Body of pancreas (tissue), 4 donors: ENCODE measurements around the gene B4GALT2. TPM values are rescaled to one million over a fixed set of nuclear protein-coding genes. Genes with fewer than 3 reads are reported as not detected.

Source experiments
- ATAC-seq: fragments of 150-250 bp; one replicate; pipeline ENCODE4 v1.9.1; 2016
- DNase-seq, 4 donors: peaks; one replicate each; pipeline ENCODE4 v3.0.0-alpha.2; 2019
- H3K27ac ChIP-seq, 4 donors: fragments of 200-600 bp; sonication (generic); 1 replicate in 3 of 4; 2 replicates in 1 of 4; pipeline versions ENCODE4 v1.5.1 to v1.6.1; 2016 to 2019; ENCODE audit warnings: mild to moderate bottlenecking in 1 of 4, mixed read lengths in 1 of 4, moderate library complexity in 1 of 4
- H3K27me3 ChIP-seq, 2 donors: fragments of 200-600 bp; sonication (generic); one replicate each; pipeline ENCODE4 v1.6.0; 2016; ENCODE audit warnings: mild to moderate bottlenecking in 1 of 2
- H3K36me3 ChIP-seq, 2 donors: fragments of 200-600 bp; sonication (generic); replicated peaks in 1 of 2; 2 replicates each; pipeline ENCODE4 v1.5.1; 2016; ENCODE audit warnings: low read depth in 2 of 2; ENCODE audit not compliant: insufficient read depth in 1 of 2
- H3K4me1 ChIP-seq: fragments of 200-600 bp; sonication (generic); one replicate; pipeline ENCODE4 v1.6.0; 2016
- H3K4me3 ChIP-seq, 2 donors: fragments of 200-600 bp; sonication (generic); 1 replicate in 1 of 2; 2 replicates in 1 of 2; pipeline ENCODE4 v1.5.1; 2016 to 2019
- H3K9me3 ChIP-seq, 3 donors: fragments of 200-600 bp; sonication (generic); 1 replicate in 2 of 3; 2 replicates in 1 of 3; pipeline ENCODE4 v1.5.1; 2016
- CTCF ChIP-seq, 7 experiments: fragments of 450-650 bp in 4 of 7; fragments of 200-600 bp in 3 of 7; sonication (generic) in 3 of 7; IDR thresholded peaks; one replicate each; pipeline ENCODE4 v1.5.1; 2016 to 2019; ENCODE audit warnings: antibody characterized with exemption in 7 of 7
- POLR2A ChIP-seq, 3 donors: fragments of 450-650 bp; IDR thresholded peaks; one replicate each; pipeline ENCODE4 v1.6.1; 2016; ENCODE audit warnings: antibody characterized with exemption in 3 of 3, mild to moderate bottlenecking in 2 of 3
- WGBS, 2 donors: methylation state at CpG; one replicate each; pipeline ENCODE4 v1.1.5; 2017; 5-methylcytosine and 5-hydroxymethylcytosine counted together
- intact Hi-C: fragments of 100-400 bp; cut with DNase I; formaldehyde crosslinking; loops from one replicate; pipeline ENCODE4 v1.15.1; 2023
- total RNA-seq, 2 donors: library from RNA; depleted of rRNA; stranded (reverse); fragments of >200 nt; gene quantifications; one replicate each; pipeline ENCODE4 v1.1.0, GENCODE V29; 2016

The B4GALT2 gene
- total RNA-seq, 2 donors from 2014 or later: 18.2 to 29.3 TPM

- DNase-seq (no peak), ATAC-seq (no peak)
- 90 to 91% methylated on average over 4 to 6 of the region's 8 CpGs for WGBS, 2 donors
- intact Hi-C loops: no loop called here
- no peaks in the 10 kb centered on the region for H3K9me3 ChIP-seq
- H3K36me3 ChIP-seq: no peaks in the 10 kb centered on the region
- TF ChIP-seq POLR2A (IDR thresholded peaks at IDR 0.05): no peak
- no peak for TF ChIP-seq CTCF (IDR thresholded peaks at IDR 0.05)
- H3K4me1 ChIP-seq: no peaks in the 10 kb centered on the region
- H3K4me3 ChIP-seq: no peak overlapping the region
- H3K27me3 ChIP-seq: no peaks in the 10 kb centered on the region
- H3K27ac ChIP-seq: no peak overlapping the region
These were observed 20.4 kb downstream of the B4GALT2 start for GRCh38 chr1:43999455-43999854.

GRCh38 chr1:44000122-44000665 is 21.2 kb downstream of the B4GALT2 start:
- TF ChIP-seq CTCF (IDR thresholded peaks at IDR 0.05) (no peak), POLR2A (IDR thresholded peaks at IDR 0.05) (no peak)
- Histone ChIP-seq H3K4me3 (no peak overlapping the region), H3K36me3 (no peaks in the 10 kb centered on the region), H3K27me3 (no peaks in the 10 kb centered on the region), H3K27ac (peak overlapping the region in 1 of 4 donors; percentile 6), H3K4me1 (no peaks in the 10 kb centered on the region), H3K9me3 (no peaks in the 10 kb centered on the region)
- ATAC-seq (peak; percentile 18), DNase-seq (no peak)
- intact Hi-C loops: loop anchor here (5.0 kb wide), 1 partner anchor 42 kb away; no protein-coding TSS in a partner anchor
- WGBS, 2 donors: 78 to 100% methylated on average over 1 to 8 of the region's 8 CpGs

- intact Hi-C loops: loop anchor here (5.0 kb wide), 1 partner anchor 40 kb away; no protein-coding TSS in a partner anchor
- ATAC-seq: no peak
These were observed 23.2 kb downstream of the B4GALT2 start for GRCh38 chr1:44002165-44002564.

GRCh38 chr1:44002606-44003157 is 23.7 kb downstream of the B4GALT2 start:
- no peak for TF ChIP-seq CTCF (IDR thresholded peaks at IDR 0.05)
- no peak for TF ChIP-seq POLR2A (IDR thresholded peaks at IDR 0.05)
- DNase-seq: no peak
- Histone ChIP-seq H3K4me1 (peaks cover 4% of the 10 kb centered on the region), H3K27ac (no peak overlapping the region), H3K9me3 (no peaks in the 10 kb centered on the region), H3K4me3 (no peak overlapping the region), H3K36me3 (no peaks in the 10 kb centered on the region), H3K27me3 (no peaks in the 10 kb centered on the region)
- 82 to 83% methylated on average over 8 to 13 of the region's 14 CpGs for WGBS, 2 donors
- intact Hi-C loops: loop anchor here (5.0 kb wide), 1 partner anchor 40 kb away; no protein-coding TSS in a partner anchor
- ATAC-seq: no peak

More at GRCh38 chr1:44002165-44002564, 23.2 kb downstream of the B4GALT2 start:
- DNase-seq: no peak
- H3K27me3 ChIP-seq: no peaks in the 10 kb centered on the region
- no peak overlapping the region for H3K4me3 ChIP-seq
- H3K36me3 ChIP-seq: no peaks in the 10 kb centered on the region
- no peaks in the 10 kb centered on the region for H3K9me3 ChIP-seq
- TF ChIP-seq POLR2A (IDR thresholded peaks at IDR 0.05) (no peak), CTCF (IDR thresholded peaks at IDR 0.05) (no peak)
- H3K4me1 ChIP-seq: peaks cover 4% of the 10 kb centered on the region
- H3K27ac ChIP-seq: no peak overlapping the region
- 89 to 91% methylated on average over 6 to 8 of the region's 8 CpGs for WGBS, 2 donors

- intact Hi-C loops: no loop called here
- Histone ChIP-seq H3K36me3 (no peaks in the 10 kb centered on the region), H3K4me3 (no peak overlapping the region), H3K27me3 (no peaks in the 10 kb centered on the region), H3K9me3 (no peaks in the 10 kb centered on the region), H3K4me1 (peaks cover 23% of the 10 kb centered on the region), H3K27ac (no peak overlapping the region)
- TF ChIP-seq CTCF (IDR thresholded peaks at IDR 0.05): no peak
- WGBS, 2 donors: 92 to 95% methylated on average over 12 of the region's 12 CpGs
- ATAC-seq: no peak
- no peak for DNase-seq
These were observed 29.2 kb downstream of the B4GALT2 start for GRCh38 chr1:44008259-44008658.
